SU-DHL-6 (cell line): ENCODE measurements around the gene RAP1GAP.

Experiments
- H2AFZ ChIP-seq: fragments of 200-600 bp; sonication (generic); 2 replicates; pipeline ENCODE4 v1.6.1; 2014; ENCODE audit warnings: low read depth, mild to moderate bottlenecking, moderate library complexity, mixed read lengths, antibody characterized with exemption, low read length; ENCODE audit not compliant: severe bottlenecking
- H3F3A ChIP-seq: fragments of 200-600 bp; shearing (Covaris generic); 2 replicates; pipeline ENCODE4 v1.6.0; 2016; ENCODE audit warnings: antibody characterized with exemption, mild to moderate bottlenecking; ENCODE audit not compliant: insufficient read depth
- H3K27ac ChIP-seq: fragments of 200-600 bp; sonication (generic); 2 replicates; pipeline ENCODE4 v1.5.1; 2016; ENCODE audit warnings: low read depth, mild to moderate bottlenecking, low read length, moderate library complexity, mixed read lengths
- H3K27me3 ChIP-seq: fragments of 200-600 bp; sonication (generic), shearing (Covaris generic); 2 replicates; pipeline ENCODE4 v1.6.0; 2014; ENCODE audit warnings: mild to moderate bottlenecking, low read length
- H3K36me3 ChIP-seq: fragments of 200-600 bp; sonication (generic); 2 replicates; pipeline ENCODE4 v1.6.1; 2014; ENCODE audit warnings: mild to moderate bottlenecking, low read length, mixed read lengths
- H3K4me2 ChIP-seq: fragments of 300-600, 200-600 bp; shearing (Covaris generic), sonication (generic); 2 replicates; pipeline ENCODE4 v1.6.0; 2014; ENCODE audit warnings: low read length, low read depth, mild to moderate bottlenecking; ENCODE audit not compliant: poor library complexity, severe bottlenecking
- H3K4me3 ChIP-seq: fragments of 200-600 bp; sonication (generic); 2 replicates; pipeline ENCODE4 v1.5.1; 2014; ENCODE audit warnings: antibody characterized with exemption, low read length, mild to moderate bottlenecking, mixed read lengths; ENCODE audit not compliant: insufficient read depth, poor library complexity, severe bottlenecking
- H3K79me2 ChIP-seq: fragments of 200-600 bp; sonication (generic); 2 replicates; pipeline ENCODE4 v1.6.1; 2014; ENCODE audit warnings: mild to moderate bottlenecking, low read length, moderate library complexity; ENCODE audit not compliant: insufficient read depth
- H3K9ac ChIP-seq: fragments of 200-600 bp; sonication (generic); 2 replicates; pipeline ENCODE4 v1.7.0; 2014; ENCODE audit warnings: mild to moderate bottlenecking, low read length
- H3K9me2 ChIP-seq: fragments of 200-600 bp; sonication (generic); replicated peaks from 2 replicates; pipeline ENCODE4 v1.6.1; 2014; ENCODE audit warnings: low read length; ENCODE audit not compliant: insufficient read depth
- H3K9me3 ChIP-seq: fragments of 200-600 bp; sonication (generic); 2 replicates; pipeline ENCODE4 v1.6.1; 2014; ENCODE audit warnings: low read length, mixed read lengths; ENCODE audit not compliant: insufficient read depth
- H4K20me1 ChIP-seq: fragments of 200-600 bp; sonication (generic); 2 replicates; pipeline ENCODE4 v1.6.1; 2014; ENCODE audit warnings: low read depth, mild to moderate bottlenecking, antibody characterized with exemption, low read length, moderate library complexity, mixed read lengths
- CTCF ChIP-seq: fragments of 200-600 bp; sonication (generic); IDR thresholded peaks from one replicate; pipeline ENCODE4 v1.5.1; 2017; ENCODE audit warnings: antibody characterized with exemption, mild to moderate bottlenecking, low read length, moderate library complexity; ENCODE audit not compliant: insufficient read depth, poor library complexity, severe bottlenecking
- EZH2phosphoT487 ChIP-seq: fragments of 200-600 bp; sonication (generic), shearing (Covaris generic); conservative IDR thresholded peaks from 2 replicates; pipeline ENCODE4 v1.6.1; 2018; ENCODE audit warnings: mild to moderate bottlenecking, antibody characterized with exemption, low read length, moderate library complexity, mixed read lengths

Gene RAP1GAP

GRCh38 chr1:21636029-21636428 is 33.1 kb downstream of the RAP1GAP start:
- Histone ChIP-seq H3K4me3 (no peak overlapping the region), H3K4me2 (no peak overlapping the region), H3K79me2 (no peaks in the 10 kb centered on the region), H4K20me1 (no peaks in the 10 kb centered on the region), H3K27me3 (no peaks in the 10 kb centered on the region), H2AFZ (no peak overlapping the region), H3F3A (no peaks in the 10 kb centered on the region), H3K9me2 (no peaks in the 10 kb centered on the region), H3K27ac (no peak overlapping the region), H3K36me3 (no peaks in the 10 kb centered on the region), H3K9me3 (no peaks in the 10 kb centered on the region), H3K9ac (no peak overlapping the region)
- no peak for TF ChIP-seq EZH2phosphoT487
- no peak for TF ChIP-seq CTCF

GRCh38 chr1:21634806-21635535 is 34.2 kb downstream of the RAP1GAP start:
- Histone ChIP-seq H3K9me2 (no peaks in the 10 kb centered on the region), H3K36me3 (no peaks in the 10 kb centered on the region), H3K27me3 (no peaks in the 10 kb centered on the region), H2AFZ (no peak overlapping the region), H3K9ac (no peak overlapping the region), H3K27ac (no peak overlapping the region), H3K4me3 (no peak overlapping the region), H4K20me1 (no peaks in the 10 kb centered on the region), H3K79me2 (no peaks in the 10 kb centered on the region), H3K9me3 (no peaks in the 10 kb centered on the region), H3F3A (no peaks in the 10 kb centered on the region), H3K4me2 (no peak overlapping the region)
- TF ChIP-seq CTCF, result no peak
- no peak for TF ChIP-seq EZH2phosphoT487

GRCh38 chr1:21633992-21634805 is 35.0 kb downstream of the RAP1GAP start:
- Histone ChIP-seq H3K9ac (no peak overlapping the region), H2AFZ (no peak overlapping the region), H3K9me3 (no peaks in the 10 kb centered on the region), H3K4me3 (no peak overlapping the region), H3K27me3 (no peaks in the 10 kb centered on the region), H3K27ac (no peak overlapping the region), H3K9me2 (no peaks in the 10 kb centered on the region), H4K20me1 (no peaks in the 10 kb centered on the region), H3K36me3 (no peaks in the 10 kb centered on the region), H3K4me2 (no peak overlapping the region), H3F3A (no peaks in the 10 kb centered on the region), H3K79me2 (no peaks in the 10 kb centered on the region)
- no peak for TF ChIP-seq EZH2phosphoT487
- no peak for TF ChIP-seq CTCF
